GM18907 (cell line): Measurements from ENCODE around the gene ARHGEF17.
A peak's percentile ranks its signal among the peaks of the same experiment; 100 is the strongest.

Experiments used
- ATAC-seq: cut with Tn5 transposase; IDR thresholded peaks from one replicate; pipeline ENCODE4 v1.9.1; 2021; ENCODE audit warnings: mild to moderate bottlenecking, moderate library complexity; ENCODE audit not compliant: unreplicated experiment

Gene ARHGEF17

GRCh38 chr11:73379189-73379880, 71.3 kb downstream of the ARHGEF17 start:
- no peak for ATAC-seq

- no peak for ATAC-seq
Measured at GRCh38 chr11:73380331-73380730, 72.3 kb downstream of the ARHGEF17 start.

GRCh38 chr11:73380897-73381410, 72.9 kb downstream of the ARHGEF17 start:
- ATAC-seq: no peak

- no peak for ATAC-seq
Measured at GRCh38 chr11:73381589-73381988, 73.5 kb downstream of the ARHGEF17 start.

GRCh38 chr11:73382183-73382582, 74.1 kb downstream of the ARHGEF17 start:
- ATAC-seq: no peak

- ATAC-seq: no peak
Measured at GRCh38 chr11:73382747-73383146, 74.7 kb downstream of the ARHGEF17 start.

GRCh38 chr11:73383249-73384124, 75.4 kb downstream of the ARHGEF17 start:
- no peak for ATAC-seq

- no peak for ATAC-seq
Measured at GRCh38 chr11:73384125-73384441, 76.0 kb downstream of the ARHGEF17 start.

GRCh38 chr11:73384531-73384871, 76.4 kb downstream of the ARHGEF17 start:
- ATAC-seq: no peak

GRCh38 chr11:73384872-73385689, 77.0 kb downstream of the ARHGEF17 start:
- ATAC-seq: peak; percentile 44

GRCh38 chr11:73386016-73386415, 77.9 kb downstream of the ARHGEF17 start:
- ATAC-seq: no peak

- ATAC-seq: no peak
Measured at GRCh38 chr11:73386546-73386945, 78.5 kb downstream of the ARHGEF17 start.

- no peak for ATAC-seq
Measured at GRCh38 chr11:73387594-73388264, 79.7 kb downstream of the ARHGEF17 start.

- ATAC-seq: no peak
Measured at GRCh38 chr11:73388265-73389133, 80.4 kb downstream of the ARHGEF17 start.

GRCh38 chr11:73389134-73389525, 81.1 kb downstream of the ARHGEF17 start:
- ATAC-seq: no peak

GRCh38 chr11:73389916-73390315, 81.8 kb downstream of the ARHGEF17 start:
- no peak for ATAC-seq

- ATAC-seq: no peak
Measured at GRCh38 chr11:73390601-73391565, 82.8 kb downstream of the ARHGEF17 start.

GRCh38 chr11:73391665-73392064, 83.6 kb downstream of the ARHGEF17 start:
- ATAC-seq: no peak
